DND-41 (cell line): Measurements from ENCODE around the gene TMEM35A.

ENCODE experiments used
- ATAC-seq: fragments of 200-7000 bp; cut with Tn5 transposase; 3 replicates; pipeline ENCODE4 v1.9.1; 2021; ENCODE audit warnings: low read depth; ENCODE audit not compliant: insufficient read depth
- DNase-seq: peaks from one replicate; pipeline ENCODE4 v3.0.0-alpha.2; 2020
- H2AFZ ChIP-seq: 2 replicates; pipeline ENCODE4 v1.6.0; 2012; ENCODE audit warnings: low read depth, low read length
- H3K27ac ChIP-seq: 2 replicates; pipeline ENCODE4 v1.5.1; 2012; ENCODE audit warnings: low read length, inconsistent platforms
- H3K27me3 ChIP-seq: fragments of 200-600 bp; sonication (generic); 2 replicates; pipeline ENCODE4 v1.6.0; 2012; ENCODE audit warnings: low read length, mild to moderate bottlenecking, inconsistent platforms; ENCODE audit not compliant: insufficient read depth, poor library complexity
- H3K36me3 ChIP-seq: 2 replicates; pipeline ENCODE4 v1.5.1; 2012; ENCODE audit warnings: low read length, inconsistent platforms; ENCODE audit not compliant: insufficient read depth
- H3K4me1 ChIP-seq: 2 replicates; pipeline ENCODE4 v1.5.1; 2012; ENCODE audit warnings: mild to moderate bottlenecking, low read length; ENCODE audit not compliant: insufficient read depth
- H3K4me2 ChIP-seq: 2 replicates; pipeline ENCODE4 v1.6.0; 2012; ENCODE audit warnings: mild to moderate bottlenecking, moderate library complexity, low read length, inconsistent platforms; ENCODE audit not compliant: insufficient read depth
- H3K4me3 ChIP-seq, 2 experiments: fragments of 200-600 bp in 1 of 2; shearing (Covaris generic) in 1 of 2; 2 replicates each; pipeline ENCODE4 v1.5.1; 2012 to 2016; ENCODE audit warnings: inconsistent platforms in 2 of 2, low read length in 2 of 2, mild to moderate bottlenecking in 2 of 2, low read depth in 1 of 2, moderate library complexity in 1 of 2
- H3K79me2 ChIP-seq: 2 replicates; pipeline ENCODE4 v1.6.0; 2012; ENCODE audit warnings: low read length, inconsistent platforms; ENCODE audit not compliant: insufficient read depth
- H3K9ac ChIP-seq: 2 replicates; pipeline ENCODE4 v1.6.0; 2012; ENCODE audit warnings: low read depth, mild to moderate bottlenecking, inconsistent platforms, low read length, moderate library complexity
- H3K9me3 ChIP-seq: 2 replicates; pipeline ENCODE4 v1.5.1; 2012; ENCODE audit warnings: low read length, moderate library complexity, mild to moderate bottlenecking, inconsistent platforms; ENCODE audit not compliant: insufficient read depth, severe bottlenecking
- H4K20me1 ChIP-seq: 2 replicates; pipeline ENCODE4 v1.6.0; 2012; ENCODE audit warnings: low read length; ENCODE audit not compliant: insufficient read depth
- EZH2 ChIP-seq: IDR thresholded peaks from 3 replicates; pipeline ENCODE4 v1.6.1; 2012; ENCODE audit warnings: borderline replicate concordance, low read depth, mild to moderate bottlenecking, moderate library complexity, low read length, inconsistent platforms; ENCODE audit not compliant: severe bottlenecking
- TF ChIP-seq, protein P1 (sequence below): IDR thresholded peaks from 2 replicates; pipeline ENCODE4 v1.5.1; 2012; ENCODE audit warnings: borderline replicate concordance, low read length, moderate library complexity, mild to moderate bottlenecking; ENCODE audit not compliant: poor library complexity, severe bottlenecking; ENCODE audit errors: extremely low read depth

TMEM35A gene

GRCh38 chrX:101057093-101057714 is 21.5 kb upstream of the TMEM35A start:
- Histone ChIP-seq H3K36me3 (no peaks in the 10 kb centered on the region), H3K4me2 (no peak overlapping the region), H3K4me3 (no peak overlapping the region), H3K4me1 (peaks cover 5% of the 10 kb centered on the region; the same call in 1 of the 2 replicates), H3K27me3 (no peaks in the 10 kb centered on the region), H3K79me2 (no peaks in the 10 kb centered on the region), H2AFZ (no peak overlapping the region), H3K9me3 (no peaks in the 10 kb centered on the region), H4K20me1 (no peaks in the 10 kb centered on the region), H3K27ac (no peak overlapping the region), H3K9ac (no peak overlapping the region)
- TF ChIP-seq EZH2, result no peak
- TF ChIP-seq, protein P1, sequence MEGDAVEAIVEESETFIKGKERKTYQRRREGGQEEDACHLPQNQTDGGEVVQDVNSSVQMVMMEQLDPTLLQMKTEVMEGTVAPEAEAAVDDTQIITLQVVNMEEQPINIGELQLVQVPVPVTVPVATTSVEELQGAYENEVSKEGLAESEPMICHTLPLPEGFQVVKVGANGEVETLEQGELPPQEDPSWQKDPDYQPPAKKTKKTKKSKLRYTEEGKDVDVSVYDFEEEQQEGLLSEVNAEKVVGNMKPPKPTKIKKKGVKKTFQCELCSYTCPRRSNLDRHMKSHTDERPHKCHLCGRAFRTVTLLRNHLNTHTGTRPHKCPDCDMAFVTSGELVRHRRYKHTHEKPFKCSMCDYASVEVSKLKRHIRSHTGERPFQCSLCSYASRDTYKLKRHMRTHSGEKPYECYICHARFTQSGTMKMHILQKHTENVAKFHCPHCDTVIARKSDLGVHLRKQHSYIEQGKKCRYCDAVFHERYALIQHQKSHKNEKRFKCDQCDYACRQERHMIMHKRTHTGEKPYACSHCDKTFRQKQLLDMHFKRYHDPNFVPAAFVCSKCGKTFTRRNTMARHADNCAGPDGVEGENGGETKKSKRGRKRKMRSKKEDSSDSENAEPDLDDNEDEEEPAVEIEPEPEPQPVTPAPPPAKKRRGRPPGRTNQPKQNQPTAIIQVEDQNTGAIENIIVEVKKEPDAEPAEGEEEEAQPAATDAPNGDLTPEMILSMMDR, result no peak
- ATAC-seq (no peak), DNase-seq (no peak)

DNA sequence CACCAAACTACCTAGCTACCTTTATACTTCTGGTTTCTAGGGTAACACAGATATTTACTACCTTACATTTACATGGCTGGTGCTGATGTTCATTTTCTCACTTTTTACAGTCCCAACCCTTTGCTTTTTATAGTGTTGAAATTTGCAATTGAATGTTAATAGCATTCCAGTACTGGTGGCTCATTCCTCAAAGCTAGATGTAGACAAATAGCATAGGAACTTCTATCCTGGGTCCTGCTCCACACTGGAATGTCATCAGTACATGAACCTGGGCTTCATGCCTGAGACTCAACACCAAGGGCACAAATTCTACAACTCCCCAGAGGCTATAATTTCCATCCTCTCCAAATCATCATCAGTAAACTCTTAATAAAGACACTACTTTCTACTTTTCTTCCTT is 16.5 kb upstream of the TMEM35A start:
- DNase-seq, result no peak
- H3K4me3 ChIP-seq, result no peak overlapping the region
- no peaks in the 10 kb centered on the region for H4K20me1 ChIP-seq
- H3K27me3 ChIP-seq, result no peaks in the 10 kb centered on the region
- H3K9ac ChIP-seq, result no peak overlapping the region
- no peaks in the 10 kb centered on the region for H3K9me3 ChIP-seq
- ATAC-seq, result no peak
- H3K79me2 ChIP-seq, result no peaks in the 10 kb centered on the region
- no peaks in the 10 kb centered on the region for H3K4me1 ChIP-seq
- H2AFZ ChIP-seq, result no peak overlapping the region
- H3K27ac ChIP-seq, result no peak overlapping the region
- H3K36me3 ChIP-seq, result no peaks in the 10 kb centered on the region
- no peak overlapping the region for H3K4me2 ChIP-seq
- no peak for TF ChIP-seq EZH2
- TF ChIP-seq, protein P1, result no peak

DNA sequence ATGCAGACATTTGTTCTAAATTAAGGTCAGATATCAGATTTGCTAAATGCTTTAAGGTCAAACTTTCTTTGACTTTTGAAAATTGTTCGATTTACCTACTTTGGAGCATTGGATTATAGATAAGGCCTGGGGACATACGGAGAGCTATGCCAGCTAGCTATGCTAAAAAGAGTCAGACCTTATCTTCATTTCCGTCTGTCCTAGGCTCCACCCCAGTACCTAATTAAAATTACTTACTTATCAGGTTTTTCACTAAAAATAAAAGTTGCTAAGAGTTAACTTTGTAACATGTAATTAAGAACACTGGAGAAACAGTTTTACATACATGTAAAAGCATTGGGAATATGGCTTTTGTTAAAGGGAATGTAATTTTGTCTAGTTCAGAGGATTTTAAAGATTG is 7.1 kb upstream of the TMEM35A start:
- Histone ChIP-seq H3K9ac (no peak overlapping the region), H3K27me3 (no peaks in the 10 kb centered on the region), H3K27ac (no peak overlapping the region), H2AFZ (no peak overlapping the region), H3K4me1 (no peaks in the 10 kb centered on the region), H3K4me3 (no peak overlapping the region), H3K36me3 (no peaks in the 10 kb centered on the region), H3K79me2 (no peaks in the 10 kb centered on the region), H3K4me2 (no peak overlapping the region), H3K9me3 (no peaks in the 10 kb centered on the region), H4K20me1 (no peaks in the 10 kb centered on the region)
- ATAC-seq, result no peak
- DNase-seq, result no peak
- TF ChIP-seq, protein P1, result no peak
- TF ChIP-seq EZH2, result no peak
